ENCODE measurements around the gene TBC1D1.

- TF ChIP-seq, protein P1, sequence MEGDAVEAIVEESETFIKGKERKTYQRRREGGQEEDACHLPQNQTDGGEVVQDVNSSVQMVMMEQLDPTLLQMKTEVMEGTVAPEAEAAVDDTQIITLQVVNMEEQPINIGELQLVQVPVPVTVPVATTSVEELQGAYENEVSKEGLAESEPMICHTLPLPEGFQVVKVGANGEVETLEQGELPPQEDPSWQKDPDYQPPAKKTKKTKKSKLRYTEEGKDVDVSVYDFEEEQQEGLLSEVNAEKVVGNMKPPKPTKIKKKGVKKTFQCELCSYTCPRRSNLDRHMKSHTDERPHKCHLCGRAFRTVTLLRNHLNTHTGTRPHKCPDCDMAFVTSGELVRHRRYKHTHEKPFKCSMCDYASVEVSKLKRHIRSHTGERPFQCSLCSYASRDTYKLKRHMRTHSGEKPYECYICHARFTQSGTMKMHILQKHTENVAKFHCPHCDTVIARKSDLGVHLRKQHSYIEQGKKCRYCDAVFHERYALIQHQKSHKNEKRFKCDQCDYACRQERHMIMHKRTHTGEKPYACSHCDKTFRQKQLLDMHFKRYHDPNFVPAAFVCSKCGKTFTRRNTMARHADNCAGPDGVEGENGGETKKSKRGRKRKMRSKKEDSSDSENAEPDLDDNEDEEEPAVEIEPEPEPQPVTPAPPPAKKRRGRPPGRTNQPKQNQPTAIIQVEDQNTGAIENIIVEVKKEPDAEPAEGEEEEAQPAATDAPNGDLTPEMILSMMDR (conservative IDR thresholded peaks at IDR 0.05) = no peak
- no peak for TF ChIP-seq ZFX (IDR thresholded peaks at IDR 0.05)
Observed at GRCh38 chr4:37845201-37845600, 45.7 kb upstream of the TBC1D1 start.
